ENCODE measurements around the gene CPSF3. TPM values are rescaled to one million over a fixed set of nuclear protein-coding genes. Genes with fewer than 3 reads are reported as not detected.

Gene CPSF3
- total and polyA plus RNA-seq, 9 of the 15 experiments (the other 6 are each of a cell fraction or from before 2014, with no cell fraction given) = 54.2 to 151 (median 94.5) TPM

DNA sequence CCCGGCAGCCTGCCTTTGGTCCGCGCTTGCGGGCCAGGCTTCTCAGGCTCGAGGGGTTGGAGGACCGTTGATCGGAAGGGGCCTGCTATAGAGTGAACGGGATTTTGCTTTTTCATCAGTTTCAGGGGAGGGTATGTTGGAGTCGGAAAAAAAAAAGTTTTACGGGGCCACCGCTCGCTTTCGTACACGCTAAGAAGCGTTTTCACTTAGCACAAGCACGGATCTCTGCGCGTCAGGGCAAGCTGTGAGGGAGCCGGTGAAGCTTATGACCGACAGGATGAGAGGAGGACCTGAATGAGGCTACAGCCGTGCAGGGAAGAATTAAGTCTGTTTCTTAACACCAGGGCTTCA lies 443 bp downstream of the CPSF3 start (continued):
- TF ChIP-seq SMC3 (conservative IDR thresholded peaks at IDR 0.05; ENCODE audit: insufficient read depth, low read depth, low read length) (no peak), HNRNPH1 (optimal IDR thresholded peaks at IDR 0.05; ENCODE audit: low read depth, low read length) (no peak), RBM34 (IDR thresholded peaks at IDR 0.05; ENCODE audit: borderline replicate concordance, insufficient read depth, low read length) (no peak), ETS2 (tag; IDR thresholded peaks at IDR 0.05; ENCODE audit: borderline replicate concordance, poor library complexity, severe bottlenecking) (no peak), NR2C2 (CRISPR knock-in tag; IDR thresholded peaks at IDR 0.05) (no peak), NR2C2 (tag; IDR thresholded peaks at IDR 0.05) (no peak), BRD9 (IDR thresholded peaks at IDR 0.05; ENCODE audit: low read depth, partially characterized antibody) (no peak), MTA3 (IDR thresholded peaks at IDR 0.05; ENCODE audit: borderline replicate concordance) (no peak), IRF2 (CRISPR knock-in tag; IDR thresholded peaks at IDR 0.05) (no peak), HNRNPLL (IDR thresholded peaks at IDR 0.05; ENCODE audit: low read depth, low read length, poor library complexity, severe bottlenecking) (no peak), ZBTB1 (CRISPR knock-in tag; IDR thresholded peaks at IDR 0.05; ENCODE audit: borderline replicate concordance, low read depth) (no peak), HNRNPUL1 (IDR thresholded peaks at IDR 0.05; ENCODE audit: low read length) (no peak), ZNF263 (CRISPR knock-in tag; IDR thresholded peaks at IDR 0.05; ENCODE audit: borderline replicate concordance) (no peak), BCL6 (CRISPR knock-in tag; IDR thresholded peaks at IDR 0.05) (no peak), PTBP1 (IDR thresholded peaks at IDR 0.05; ENCODE audit: low read depth, low read length) (no peak), ZNF445 (CRISPR knock-in tag; IDR thresholded peaks at IDR 0.05; ENCODE audit: low read depth) (no peak), SOX6 (IDR thresholded peaks at IDR 0.05) (no peak), SRSF9 (IDR thresholded peaks at IDR 0.05; ENCODE audit: borderline replicate concordance, low read depth, low read length) (no peak), HDAC2 (IDR thresholded peaks at IDR 0.05) (no peak)
- TF ChIP-seq, protein P1, sequence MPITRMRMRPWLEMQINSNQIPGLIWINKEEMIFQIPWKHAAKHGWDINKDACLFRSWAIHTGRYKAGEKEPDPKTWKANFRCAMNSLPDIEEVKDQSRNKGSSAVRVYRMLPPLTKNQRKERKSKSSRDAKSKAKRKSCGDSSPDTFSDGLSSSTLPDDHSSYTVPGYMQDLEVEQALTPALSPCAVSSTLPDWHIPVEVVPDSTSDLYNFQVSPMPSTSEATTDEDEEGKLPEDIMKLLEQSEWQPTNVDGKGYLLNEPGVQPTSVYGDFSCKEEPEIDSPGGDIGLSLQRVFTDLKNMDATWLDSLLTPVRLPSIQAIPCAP (CRISPR knock-in tag; IDR thresholded peaks at IDR 0.05; ENCODE audit: borderline replicate concordance) = 0 out of 2 replicates have a peak, but pooled peaks have one; percentile 53
- TF ChIP-seq, protein P2, sequence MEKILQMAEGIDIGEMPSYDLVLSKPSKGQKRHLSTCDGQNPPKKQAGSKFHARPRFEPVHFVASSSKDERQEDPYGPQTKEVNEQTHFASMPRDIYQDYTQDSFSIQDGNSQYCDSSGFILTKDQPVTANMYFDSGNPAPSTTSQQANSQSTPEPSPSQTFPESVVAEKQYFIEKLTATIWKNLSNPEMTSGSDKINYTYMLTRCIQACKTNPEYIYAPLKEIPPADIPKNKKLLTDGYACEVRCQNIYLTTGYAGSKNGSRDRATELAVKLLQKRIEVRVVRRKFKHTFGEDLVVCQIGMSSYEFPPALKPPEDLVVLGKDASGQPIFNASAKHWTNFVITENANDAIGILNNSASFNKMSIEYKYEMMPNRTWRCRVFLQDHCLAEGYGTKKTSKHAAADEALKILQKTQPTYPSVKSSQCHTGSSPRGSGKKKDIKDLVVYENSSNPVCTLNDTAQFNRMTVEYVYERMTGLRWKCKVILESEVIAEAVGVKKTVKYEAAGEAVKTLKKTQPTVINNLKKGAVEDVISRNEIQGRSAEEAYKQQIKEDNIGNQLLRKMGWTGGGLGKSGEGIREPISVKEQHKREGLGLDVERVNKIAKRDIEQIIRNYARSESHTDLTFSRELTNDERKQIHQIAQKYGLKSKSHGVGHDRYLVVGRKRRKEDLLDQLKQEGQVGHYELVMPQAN (IDR thresholded peaks at IDR 0.05; ENCODE audit: borderline replicate concordance) = peak; percentile 45; the same call in 1 of the 2 replicates
- TF ChIP-seq, protein P3, sequence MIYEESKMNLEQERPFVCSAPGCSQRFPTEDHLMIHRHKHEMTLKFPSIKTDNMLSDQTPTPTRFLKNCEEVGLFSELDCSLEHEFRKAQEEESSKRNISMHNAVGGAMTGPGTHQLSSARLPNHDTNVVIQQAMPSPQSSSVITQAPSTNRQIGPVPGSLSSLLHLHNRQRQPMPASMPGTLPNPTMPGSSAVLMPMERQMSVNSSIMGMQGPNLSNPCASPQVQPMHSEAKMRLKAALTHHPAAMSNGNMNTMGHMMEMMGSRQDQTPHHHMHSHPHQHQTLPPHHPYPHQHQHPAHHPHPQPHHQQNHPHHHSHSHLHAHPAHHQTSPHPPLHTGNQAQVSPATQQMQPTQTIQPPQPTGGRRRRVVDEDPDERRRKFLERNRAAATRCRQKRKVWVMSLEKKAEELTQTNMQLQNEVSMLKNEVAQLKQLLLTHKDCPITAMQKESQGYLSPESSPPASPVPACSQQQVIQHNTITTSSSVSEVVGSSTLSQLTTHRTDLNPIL (CRISPR knock-in tag; IDR thresholded peaks at IDR 0.05) = no peak
- TF ChIP-seq, protein P4, sequence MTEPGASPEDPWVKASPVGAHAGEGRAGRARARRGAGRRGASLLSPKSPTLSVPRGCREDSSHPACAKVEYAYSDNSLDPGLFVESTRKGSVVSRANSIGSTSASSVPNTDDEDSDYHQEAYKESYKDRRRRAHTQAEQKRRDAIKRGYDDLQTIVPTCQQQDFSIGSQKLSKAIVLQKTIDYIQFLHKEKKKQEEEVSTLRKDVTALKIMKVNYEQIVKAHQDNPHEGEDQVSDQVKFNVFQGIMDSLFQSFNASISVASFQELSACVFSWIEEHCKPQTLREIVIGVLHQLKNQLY (CRISPR knock-in tag; conservative IDR thresholded peaks at IDR 0.05) = no peak
- TF ChIP-seq, protein P5, sequence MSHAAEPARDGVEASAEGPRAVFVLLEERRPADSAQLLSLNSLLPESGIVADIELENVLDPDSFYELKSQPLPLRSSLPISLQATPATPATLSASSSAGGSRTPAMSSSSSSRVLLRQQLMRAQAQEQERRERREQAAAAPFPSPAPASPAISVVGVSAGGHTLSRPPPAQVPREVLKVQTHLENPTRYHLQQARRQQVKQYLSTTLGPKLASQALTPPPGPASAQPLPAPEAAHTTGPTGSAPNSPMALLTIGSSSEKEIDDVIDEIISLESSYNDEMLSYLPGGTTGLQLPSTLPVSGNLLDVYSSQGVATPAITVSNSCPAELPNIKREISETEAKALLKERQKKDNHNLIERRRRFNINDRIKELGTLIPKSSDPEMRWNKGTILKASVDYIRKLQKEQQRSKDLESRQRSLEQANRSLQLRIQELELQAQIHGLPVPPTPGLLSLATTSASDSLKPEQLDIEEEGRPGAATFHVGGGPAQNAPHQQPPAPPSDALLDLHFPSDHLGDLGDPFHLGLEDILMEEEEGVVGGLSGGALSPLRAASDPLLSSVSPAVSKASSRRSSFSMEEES (CRISPR knock-in tag; IDR thresholded peaks at IDR 0.05) = no peak
